SU-DHL-6 (cell line): ENCODE measurements around the gene OGDHL.

Source experiments
- H2AFZ ChIP-seq: fragments of 200-600 bp; sonication (generic); 2 replicates; pipeline ENCODE4 v1.6.1; 2014; ENCODE audit warnings: low read depth, mild to moderate bottlenecking, moderate library complexity, mixed read lengths, antibody characterized with exemption, low read length; ENCODE audit not compliant: severe bottlenecking
- H3F3A ChIP-seq: fragments of 200-600 bp; shearing (Covaris generic); 2 replicates; pipeline ENCODE4 v1.6.0; 2016; ENCODE audit warnings: antibody characterized with exemption, mild to moderate bottlenecking; ENCODE audit not compliant: insufficient read depth
- H3K27ac ChIP-seq: fragments of 200-600 bp; sonication (generic); 2 replicates; pipeline ENCODE4 v1.5.1; 2016; ENCODE audit warnings: low read depth, mild to moderate bottlenecking, low read length, moderate library complexity, mixed read lengths
- H3K27me3 ChIP-seq: fragments of 200-600 bp; sonication (generic), shearing (Covaris generic); 2 replicates; pipeline ENCODE4 v1.6.0; 2014; ENCODE audit warnings: mild to moderate bottlenecking, low read length
- H3K36me3 ChIP-seq: fragments of 200-600 bp; sonication (generic); 2 replicates; pipeline ENCODE4 v1.6.1; 2014; ENCODE audit warnings: mild to moderate bottlenecking, low read length, mixed read lengths
- H3K4me2 ChIP-seq: fragments of 300-600, 200-600 bp; shearing (Covaris generic), sonication (generic); 2 replicates; pipeline ENCODE4 v1.6.0; 2014; ENCODE audit warnings: low read length, low read depth, mild to moderate bottlenecking; ENCODE audit not compliant: poor library complexity, severe bottlenecking
- H3K4me3 ChIP-seq: fragments of 200-600 bp; sonication (generic); 2 replicates; pipeline ENCODE4 v1.5.1; 2014; ENCODE audit warnings: antibody characterized with exemption, low read length, mild to moderate bottlenecking, mixed read lengths; ENCODE audit not compliant: insufficient read depth, poor library complexity, severe bottlenecking
- H3K79me2 ChIP-seq: fragments of 200-600 bp; sonication (generic); 2 replicates; pipeline ENCODE4 v1.6.1; 2014; ENCODE audit warnings: mild to moderate bottlenecking, low read length, moderate library complexity; ENCODE audit not compliant: insufficient read depth
- H3K9ac ChIP-seq: fragments of 200-600 bp; sonication (generic); 2 replicates; pipeline ENCODE4 v1.7.0; 2014; ENCODE audit warnings: mild to moderate bottlenecking, low read length
- H3K9me2 ChIP-seq: fragments of 200-600 bp; sonication (generic); replicated peaks from 2 replicates; pipeline ENCODE4 v1.6.1; 2014; ENCODE audit warnings: low read length; ENCODE audit not compliant: insufficient read depth
- H3K9me3 ChIP-seq: fragments of 200-600 bp; sonication (generic); 2 replicates; pipeline ENCODE4 v1.6.1; 2014; ENCODE audit warnings: low read length, mixed read lengths; ENCODE audit not compliant: insufficient read depth
- H4K20me1 ChIP-seq: fragments of 200-600 bp; sonication (generic); 2 replicates; pipeline ENCODE4 v1.6.1; 2014; ENCODE audit warnings: low read depth, mild to moderate bottlenecking, antibody characterized with exemption, low read length, moderate library complexity, mixed read lengths
- CTCF ChIP-seq: fragments of 200-600 bp; sonication (generic); IDR thresholded peaks from one replicate; pipeline ENCODE4 v1.5.1; 2017; ENCODE audit warnings: antibody characterized with exemption, mild to moderate bottlenecking, low read length, moderate library complexity; ENCODE audit not compliant: insufficient read depth, poor library complexity, severe bottlenecking
- EZH2phosphoT487 ChIP-seq: fragments of 200-600 bp; sonication (generic), shearing (Covaris generic); conservative IDR thresholded peaks from 2 replicates; pipeline ENCODE4 v1.6.1; 2018; ENCODE audit warnings: mild to moderate bottlenecking, antibody characterized with exemption, low read length, moderate library complexity, mixed read lengths

The OGDHL gene

DNA sequence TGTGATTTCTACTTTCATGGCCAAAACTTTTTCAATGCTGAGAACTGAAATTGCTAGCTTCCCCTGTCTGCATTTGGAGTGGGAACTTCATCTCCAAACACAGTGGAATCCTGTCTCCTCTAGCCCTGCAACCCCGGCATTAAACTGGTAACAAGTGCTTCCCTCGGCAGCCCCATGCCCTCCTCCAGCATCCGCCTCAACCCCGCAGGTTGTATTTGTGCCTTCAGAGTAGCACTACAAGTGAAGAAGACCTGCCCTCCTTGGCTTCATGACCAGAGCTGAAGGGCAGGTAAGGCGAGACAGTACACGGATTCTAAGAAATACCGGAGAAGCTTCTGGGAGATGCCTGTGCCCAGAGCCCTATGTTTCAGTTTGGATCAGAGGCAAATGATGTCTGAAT, 65.8 kb downstream of the OGDHL start:
- H3F3A ChIP-seq, result no peaks in the 10 kb centered on the region
- no peaks in the 10 kb centered on the region for H3K9me2 ChIP-seq
- no peaks in the 10 kb centered on the region for H4K20me1 ChIP-seq
- H3K27ac ChIP-seq, result no peak overlapping the region
- TF ChIP-seq EZH2phosphoT487, result no peak
- no peak for TF ChIP-seq CTCF
- H3K4me3 ChIP-seq, result no peak overlapping the region
- H3K4me2 ChIP-seq, result no peak overlapping the region
- H3K9ac ChIP-seq, result no peak overlapping the region
- H3K36me3 ChIP-seq, result no peaks in the 10 kb centered on the region
- H3K27me3 ChIP-seq, result no peaks in the 10 kb centered on the region
- no peaks in the 10 kb centered on the region for H3K9me3 ChIP-seq
- H2AFZ ChIP-seq, result no peak overlapping the region
- H3K79me2 ChIP-seq, result no peaks in the 10 kb centered on the region

GRCh38 chr10:49694466-49694865, 67.7 kb downstream of the OGDHL start:
- H3K9me3 ChIP-seq, result no peaks in the 10 kb centered on the region
- H3K4me2 ChIP-seq, result no peak overlapping the region
- H3K27ac ChIP-seq, result no peak overlapping the region
- H3K9me2 ChIP-seq, result no peaks in the 10 kb centered on the region
- no peaks in the 10 kb centered on the region for H3K36me3 ChIP-seq
- no peaks in the 10 kb centered on the region for H3K79me2 ChIP-seq
- H2AFZ ChIP-seq, result no peak overlapping the region
- H3F3A ChIP-seq, result no peaks in the 10 kb centered on the region
- H3K27me3 ChIP-seq, result no peaks in the 10 kb centered on the region
- H3K4me3 ChIP-seq, result no peak overlapping the region
- H3K9ac ChIP-seq, result no peak overlapping the region
- TF ChIP-seq CTCF (no peak), EZH2phosphoT487 (no peak)
- H4K20me1 ChIP-seq, result no peaks in the 10 kb centered on the region

- H4K20me1 ChIP-seq, result no peaks in the 10 kb centered on the region
- H3K4me3 ChIP-seq, result no peak overlapping the region
- H3K36me3 ChIP-seq, result no peaks in the 10 kb centered on the region
- H3K27ac ChIP-seq, result no peak overlapping the region
- no peak overlapping the region for H3K9ac ChIP-seq
- no peak for TF ChIP-seq EZH2phosphoT487
- no peak for TF ChIP-seq CTCF
- no peak overlapping the region for H2AFZ ChIP-seq
- no peaks in the 10 kb centered on the region for H3F3A ChIP-seq
- no peaks in the 10 kb centered on the region for H3K79me2 ChIP-seq
- no peaks in the 10 kb centered on the region for H3K9me2 ChIP-seq
- no peak overlapping the region for H3K4me2 ChIP-seq
- H3K27me3 ChIP-seq, result no peaks in the 10 kb centered on the region
- H3K9me3 ChIP-seq, result no peaks in the 10 kb centered on the region
Measured at GRCh38 chr10:49691588-49691987, 70.5 kb downstream of the OGDHL start.
